GM23248 (cell line): ENCODE data around the gene ADCY7. TPM values are rescaled to one million over a fixed set of nuclear protein-coding genes. Genes with fewer than 3 reads are reported as not detected.
A peak's percentile ranks its signal among the peaks of the same experiment; 100 is the strongest.

Experiments used
- DNase-seq: peaks from one replicate; pipeline ENCODE4 v3.0.0-alpha.2; 2015
- H2AFZ ChIP-seq: fragments of 200-600 bp; sonication (generic); 2 replicates; pipeline ENCODE4 v1.6.1; 2016; ENCODE audit warnings: antibody characterized with exemption
- H3F3A ChIP-seq: fragments of 200-600 bp; sonication (generic); 2 replicates; pipeline ENCODE4 v1.6.1; 2016; ENCODE audit warnings: mild to moderate bottlenecking, antibody characterized with exemption, mixed run types; ENCODE audit not compliant: insufficient read depth
- H3K27ac ChIP-seq: fragments of 200-600 bp; sonication (generic); 2 replicates; pipeline ENCODE4 v1.5.1; 2016; ENCODE audit warnings: mild to moderate bottlenecking
- H3K27me3 ChIP-seq: fragments of 200-600 bp; sonication (generic); replicated peaks from 2 replicates; pipeline ENCODE4 v1.6.1; 2016; ENCODE audit warnings: mild to moderate bottlenecking; ENCODE audit not compliant: insufficient read depth
- H3K36me3 ChIP-seq: fragments of 200-600 bp; sonication (generic); 2 replicates; pipeline ENCODE4 v1.6.1; 2016; ENCODE audit warnings: low read depth, mild to moderate bottlenecking
- H3K4me1 ChIP-seq: fragments of 200-600 bp; sonication (generic); 2 replicates; pipeline ENCODE4 v1.6.1; 2016; ENCODE audit warnings: mild to moderate bottlenecking; ENCODE audit not compliant: insufficient read depth
- H3K4me2 ChIP-seq: fragments of 200-600 bp; sonication (generic); one replicate; pipeline ENCODE4 v1.6.1; 2016; ENCODE audit warnings: mild to moderate bottlenecking; ENCODE audit not compliant: unreplicated experiment
- H3K4me3 ChIP-seq: fragments of 200-600 bp; sonication (generic); 2 replicates; pipeline ENCODE4 v1.5.1; 2016; ENCODE audit warnings: mild to moderate bottlenecking
- H3K79me2 ChIP-seq: fragments of 200-600 bp; sonication (generic); 2 replicates; pipeline ENCODE4 v1.6.1; 2016; ENCODE audit warnings: mild to moderate bottlenecking; ENCODE audit not compliant: insufficient read depth
- H3K9ac ChIP-seq: fragments of 200-600 bp; sonication (generic); 2 replicates; pipeline ENCODE4 v1.6.1; 2016; ENCODE audit warnings: mild to moderate bottlenecking
- H3K9me2 ChIP-seq: fragments of 200-600 bp; sonication (generic); 2 replicates; pipeline ENCODE4 v1.6.1; 2016; ENCODE audit warnings: mixed run types, mild to moderate bottlenecking, moderate library complexity; ENCODE audit not compliant: insufficient read depth
- H3K9me3 ChIP-seq: fragments of 200-600 bp; sonication (generic); one replicate; pipeline ENCODE4 v1.6.1; 2017; ENCODE audit warnings: low read depth
- H4K20me1 ChIP-seq: fragments of 200-600 bp; sonication (generic); 2 replicates; pipeline ENCODE4 v1.6.0; 2016; ENCODE audit not compliant: insufficient read depth
- EZH2 ChIP-seq: fragments of 200-600 bp; sonication (generic); IDR thresholded peaks from 2 replicates; pipeline ENCODE4 v1.6.1; 2018; ENCODE audit warnings: antibody characterized with exemption, mild to moderate bottlenecking; ENCODE audit not compliant: insufficient read depth, poor library complexity, severe bottlenecking
- EZH2phosphoT487 ChIP-seq: fragments of 200-600 bp; sonication (generic); IDR thresholded peaks from 2 replicates; pipeline ENCODE4 v1.6.1; 2018; ENCODE audit warnings: antibody characterized with exemption, moderate library complexity, mild to moderate bottlenecking, low read depth; ENCODE audit not compliant: insufficient read depth
- WGBS, 2 experiments: methylation state at CpG; one replicate each; pipeline ENCODE4 v1.1.6; 2015 to 2017; ENCODE audit warnings: low lambda C conversion rate in 2 of 2, low coverage in 1 of 2; ENCODE audit errors: missing lambda C conversion rate in 2 of 2; 5-methylcytosine and 5-hydroxymethylcytosine counted together
- in situ Hi-C: fragments of 300-500 bp; cut with MboI; formaldehyde crosslinking; loops from 2 replicates; pipeline ENCODE4 v1.15.0; 2020
- polyA plus RNA-seq: library from polyadenylated mRNA; unstranded; fragments of >200 nt; fragmentation: Nextera tagmentation; extraction: Ambion mirVana; gene quantifications from 2 replicates; pipeline ENCODE4 v1.2.1, GENCODE V29; 2016
- total RNA-seq: library from RNA; depleted of rRNA; stranded (reverse); fragments of >200 nt; shearing (Covaris generic); gene quantifications from 2 replicates; pipeline ENCODE4 v1.2.3, GENCODE V29; 2014

ADCY7 gene
- total and polyA plus RNA-seq, 2 experiments from 2014 or later, result 31.9 to 87.4 TPM

GRCh38 chr16:50227665-50228064 lies 38.7 kb upstream of the ADCY7 start:
- Histone ChIP-seq H3K27ac (no peak overlapping the region), H3K79me2 (no peaks in the 10 kb centered on the region), H3K9ac (no peak overlapping the region), H3K9me3 (no peaks in the 10 kb centered on the region), H3K27me3 (no peaks in the 10 kb centered on the region), H3K4me3 (no peak overlapping the region), H3K4me2 (no peak overlapping the region), H4K20me1 (no peaks in the 10 kb centered on the region), H3K9me2 (no peaks in the 10 kb centered on the region), H3K4me1 (0 out of 2 replicates have a peak, but pooled peaks cover 6% of the 10 kb centered on the region), H3F3A (0 out of 2 replicates have a peak, but pooled peaks cover 13% of the 10 kb centered on the region), H2AFZ (no peak overlapping the region), H3K36me3 (peaks cover 48% of the 10 kb centered on the region; the same call in 1 of the 2 replicates)
- 84% methylated on average over 8 of the region's 8 CpGs for whole genome bisulfite sequencing, 2 experiments
- no peak for DNase-seq
- TF ChIP-seq EZH2phosphoT487 (no peak), EZH2 (no peak)
- in situ Hi-C loops, result no loop called here

DNA sequence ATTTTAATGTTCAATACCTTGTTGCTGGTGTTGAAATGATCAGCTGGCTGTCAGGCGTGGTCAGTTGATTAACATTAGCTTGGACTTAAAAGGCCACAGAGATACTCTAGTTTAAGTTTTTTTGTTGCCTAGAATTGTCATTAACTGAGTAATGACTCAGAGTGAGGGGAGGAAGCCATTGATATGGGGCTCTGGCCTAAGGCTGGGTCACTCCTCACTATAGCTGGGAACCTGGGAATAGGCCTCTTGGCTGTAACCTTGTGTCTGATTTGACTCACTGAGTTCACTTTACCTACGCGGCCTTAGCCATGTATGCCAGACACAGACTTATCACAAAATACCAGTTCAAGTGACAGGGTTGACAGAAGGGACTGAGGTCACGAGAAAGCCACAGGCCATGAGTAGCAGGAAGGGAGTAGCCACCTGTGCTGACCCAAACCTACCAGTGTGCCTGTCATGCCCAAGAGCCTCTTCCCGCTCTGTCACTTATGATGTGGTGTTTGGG lies 37.9 kb upstream of the ADCY7 start:
- Histone ChIP-seq H3K27me3 (no peaks in the 10 kb centered on the region), H3K4me3 (no peak overlapping the region), H3K9me2 (no peaks in the 10 kb centered on the region; the same call in 1 of the 2 replicates), H4K20me1 (no peaks in the 10 kb centered on the region), H3K79me2 (no peaks in the 10 kb centered on the region), H3K36me3 (peaks cover 43% of the 10 kb centered on the region; the same call in 1 of the 2 replicates), H3K27ac (no peak overlapping the region), H2AFZ (no peak overlapping the region), H3F3A (peaks cover 11% of the 10 kb centered on the region; the same call in 1 of the 2 replicates), H3K9me3 (no peaks in the 10 kb centered on the region), H3K4me2 (no peak overlapping the region), H3K9ac (no peak overlapping the region), H3K4me1 (0 out of 2 replicates have a peak, but pooled peaks cover 6% of the 10 kb centered on the region)
- DNase-seq, result no peak
- WGBS, 2 experiments, result 96 to 99% methylated on average over 5 of the region's 5 CpGs
- in situ Hi-C loops, result no loop called here
- no peak for TF ChIP-seq EZH2phosphoT487
- no peak for TF ChIP-seq EZH2

DNA sequence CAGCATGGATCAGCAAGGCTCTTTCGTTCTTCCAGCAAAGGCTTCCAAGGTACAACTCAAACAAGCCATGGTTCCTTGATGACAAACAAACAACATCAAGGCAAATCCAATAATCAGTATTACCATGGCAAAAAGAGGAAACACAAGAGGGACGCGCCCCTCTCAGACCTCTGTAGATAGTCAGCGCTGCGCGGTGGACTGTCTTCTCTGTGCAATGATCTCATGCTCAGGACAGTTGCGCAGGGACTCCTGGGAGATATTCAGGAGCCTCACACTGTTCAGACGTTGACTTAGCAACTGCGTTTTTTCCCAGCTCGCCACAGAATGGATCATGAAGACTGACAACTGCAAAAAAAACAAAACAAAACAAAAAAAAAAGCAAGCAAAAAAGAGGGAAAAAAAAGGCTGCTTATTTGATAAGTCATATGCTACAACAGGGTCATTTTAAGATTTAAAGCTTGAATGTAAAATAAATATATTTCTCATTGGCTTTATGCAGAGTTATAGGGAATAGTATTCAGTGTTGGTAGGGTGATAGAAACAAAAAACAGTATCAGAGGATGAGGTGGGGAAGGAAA lies 37.1 kb upstream of the ADCY7 start:
- peaks cover 43% of the 10 kb centered on the region; the same call in 1 of the 2 replicates for H3K36me3 ChIP-seq
- no peak for DNase-seq
- no peak overlapping the region for H3K4me3 ChIP-seq
- no peak overlapping the region for H3K9ac ChIP-seq
- in situ Hi-C loops, result no loop called here
- H4K20me1 ChIP-seq, result no peaks in the 10 kb centered on the region
- peaks cover 16% of the 10 kb centered on the region for H3F3A ChIP-seq
- no peak overlapping the region for H3K4me2 ChIP-seq
- WGBS, 2 experiments, result 92 to 95% methylated on average over 10 of the region's 10 CpGs
- H3K4me1 ChIP-seq, result peaks cover 8% of the 10 kb centered on the region; the same call in 1 of the 2 replicates
- no peak overlapping the region for H3K27ac ChIP-seq
- no peaks in the 10 kb centered on the region; the same call in 1 of the 2 replicates for H3K9me2 ChIP-seq
- TF ChIP-seq EZH2 (no peak), EZH2phosphoT487 (no peak)
- H3K79me2 ChIP-seq, result no peaks in the 10 kb centered on the region
- no peaks in the 10 kb centered on the region for H3K27me3 ChIP-seq
- H3K9me3 ChIP-seq, result no peaks in the 10 kb centered on the region
- no peak overlapping the region for H2AFZ ChIP-seq

DNA sequence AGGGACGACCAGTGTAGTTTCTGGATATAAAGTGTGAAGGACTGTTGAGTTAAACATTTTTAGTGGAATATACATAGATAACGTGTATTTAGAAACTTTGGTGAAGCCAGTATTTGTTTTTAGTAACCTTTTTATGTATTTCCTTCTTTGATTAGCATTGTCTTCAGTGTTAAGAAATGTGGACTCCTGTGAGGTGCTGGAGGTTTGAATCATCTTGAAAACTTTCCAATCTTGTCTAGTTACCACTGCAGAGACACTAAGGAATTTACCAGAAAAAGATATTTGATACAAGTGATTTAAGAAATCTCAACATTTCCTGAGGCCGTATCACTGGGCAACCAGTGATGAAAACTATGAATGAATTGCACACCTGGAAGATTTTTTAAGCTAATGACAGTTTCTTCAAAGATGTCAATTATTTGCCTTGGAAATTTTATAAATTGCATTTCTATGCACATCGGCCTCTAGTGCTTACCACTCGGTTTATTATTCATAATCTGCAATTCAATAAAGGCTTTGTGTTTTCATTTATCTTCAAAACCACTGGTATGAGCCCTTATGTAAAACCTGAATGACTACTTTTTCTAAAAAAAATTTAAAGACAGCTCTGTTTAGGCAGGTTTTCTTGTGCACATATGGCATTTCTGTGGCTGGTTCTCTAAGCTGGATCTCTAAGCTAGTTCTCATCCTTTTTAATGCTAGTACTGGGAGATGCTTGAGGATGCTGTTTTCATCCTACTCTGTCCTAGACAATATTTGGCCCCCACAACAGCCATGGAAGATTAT lies 31.4 kb upstream of the ADCY7 start:
- peaks cover 16% of the 10 kb centered on the region for H3K4me1 ChIP-seq
- no peaks in the 10 kb centered on the region for H4K20me1 ChIP-seq
- H3K9me2 ChIP-seq, result no peaks in the 10 kb centered on the region; the same call in 1 of the 2 replicates
- H3K9me3 ChIP-seq, result no peaks in the 10 kb centered on the region
- no peak overlapping the region for H2AFZ ChIP-seq
- DNase-seq, result peak; percentile 75
- peak overlapping the region; percentile 50 for H3K27ac ChIP-seq
- no peak overlapping the region for H3K4me3 ChIP-seq
- H3K36me3 ChIP-seq, result 0 out of 2 replicates have a peak, but pooled peaks cover 4% of the 10 kb centered on the region
- in situ Hi-C loops, result no loop called here
- H3F3A ChIP-seq, result peaks cover 25% of the 10 kb centered on the region
- 53 to 61% methylated on average over 5 of the region's 5 CpGs for WGBS, 2 experiments
- no peak overlapping the region for H3K4me2 ChIP-seq
- no peak overlapping the region for H3K9ac ChIP-seq
- no peaks in the 10 kb centered on the region for H3K79me2 ChIP-seq
- no peaks in the 10 kb centered on the region for H3K27me3 ChIP-seq
- TF ChIP-seq EZH2phosphoT487 (no peak), EZH2 (no peak)
